B cell (primary cell): ENCODE measurements around the gene TMEM52B.

Experiments used
- EZH2 ChIP-seq: IDR thresholded peaks from 2 replicates; pipeline ENCODE4 v1.6.1; 2012; ENCODE audit warnings: borderline replicate concordance, low read depth, mild to moderate bottlenecking, moderate library complexity, low read length; ENCODE audit not compliant: insufficient read depth, poor library complexity, severe bottlenecking
- TF ChIP-seq, protein P1 (sequence below): fragments of 200-600 bp; IDR thresholded peaks from one replicate; pipeline ENCODE4 v1.8.0; 2022; ENCODE audit warnings: antibody characterized with exemption, mild to moderate bottlenecking

DNA sequence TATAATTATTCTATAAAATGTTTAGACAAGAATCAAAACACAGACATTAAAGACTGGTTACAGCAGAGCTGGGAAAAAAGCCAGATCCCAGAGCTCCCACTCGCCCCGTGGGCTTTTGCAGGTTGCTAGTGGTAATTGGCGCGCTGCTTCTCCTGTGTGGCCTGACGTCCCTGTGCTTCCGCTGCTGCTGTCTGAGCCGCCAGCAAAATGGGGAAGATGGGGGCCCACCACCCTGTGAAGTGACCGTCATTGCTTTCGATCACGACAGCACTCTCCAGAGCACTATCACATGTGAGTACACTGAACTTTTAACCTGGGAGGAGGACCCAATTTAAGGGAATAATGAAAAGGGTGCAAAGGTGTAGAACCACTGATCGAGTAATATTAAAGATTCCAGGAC, 7.5 kb downstream of the TMEM52B start:
- TF ChIP-seq EZH2, result no peak
- TF ChIP-seq, protein P1, sequence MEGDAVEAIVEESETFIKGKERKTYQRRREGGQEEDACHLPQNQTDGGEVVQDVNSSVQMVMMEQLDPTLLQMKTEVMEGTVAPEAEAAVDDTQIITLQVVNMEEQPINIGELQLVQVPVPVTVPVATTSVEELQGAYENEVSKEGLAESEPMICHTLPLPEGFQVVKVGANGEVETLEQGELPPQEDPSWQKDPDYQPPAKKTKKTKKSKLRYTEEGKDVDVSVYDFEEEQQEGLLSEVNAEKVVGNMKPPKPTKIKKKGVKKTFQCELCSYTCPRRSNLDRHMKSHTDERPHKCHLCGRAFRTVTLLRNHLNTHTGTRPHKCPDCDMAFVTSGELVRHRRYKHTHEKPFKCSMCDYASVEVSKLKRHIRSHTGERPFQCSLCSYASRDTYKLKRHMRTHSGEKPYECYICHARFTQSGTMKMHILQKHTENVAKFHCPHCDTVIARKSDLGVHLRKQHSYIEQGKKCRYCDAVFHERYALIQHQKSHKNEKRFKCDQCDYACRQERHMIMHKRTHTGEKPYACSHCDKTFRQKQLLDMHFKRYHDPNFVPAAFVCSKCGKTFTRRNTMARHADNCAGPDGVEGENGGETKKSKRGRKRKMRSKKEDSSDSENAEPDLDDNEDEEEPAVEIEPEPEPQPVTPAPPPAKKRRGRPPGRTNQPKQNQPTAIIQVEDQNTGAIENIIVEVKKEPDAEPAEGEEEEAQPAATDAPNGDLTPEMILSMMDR, result no peak
